Smooth muscle cell (in vitro differentiated cells): ENCODE results near the gene WDR91. TPM values are rescaled to one million over a fixed set of nuclear protein-coding genes. Genes with fewer than 3 reads are reported as not detected.

Experiments used
- DNase-seq: peaks from one replicate; lab custom pipeline; 2025; ENCODE audit not compliant: unreplicated experiment; lab: John Stamatoyannopoulos, UW
- H2AFZ ChIP-seq: fragments of 200-600 bp; sonication (generic); 2 replicates; pipeline ENCODE4 v1.6.0; 2016; ENCODE audit warnings: antibody characterized with exemption, low read depth, mild to moderate bottlenecking
- H3F3A ChIP-seq: fragments of 200-600 bp; sonication (generic); 2 replicates; pipeline ENCODE4 v1.6.0; 2017; ENCODE audit warnings: antibody characterized with exemption, low read depth
- H3K27ac ChIP-seq: fragments of 200-600 bp; sonication (generic); 2 replicates; pipeline ENCODE4 v1.5.1; 2016; ENCODE audit warnings: low read depth, mild to moderate bottlenecking
- H3K27me3 ChIP-seq: fragments of 200-600 bp; sonication (generic); 2 replicates; pipeline ENCODE4 v1.6.1; 2016; ENCODE audit warnings: low read depth, mild to moderate bottlenecking
- H3K36me3 ChIP-seq: fragments of 200-600 bp; sonication (generic); 2 replicates; pipeline ENCODE4 v1.5.1; 2016; ENCODE audit warnings: low read depth
- H3K4me1 ChIP-seq: fragments of 200-600 bp; sonication (generic); 2 replicates; pipeline ENCODE4 v1.5.1; 2016; ENCODE audit warnings: low read depth
- H3K4me2 ChIP-seq: fragments of 200-600 bp; sonication (generic); 2 replicates; pipeline ENCODE4 v1.6.0; 2016; ENCODE audit warnings: mild to moderate bottlenecking
- H3K4me3 ChIP-seq: fragments of 200-600 bp; sonication (generic); 2 replicates; pipeline ENCODE4 v1.5.1; 2016; ENCODE audit warnings: mild to moderate bottlenecking
- H3K79me2 ChIP-seq: fragments of 200-600 bp; sonication (generic); 2 replicates; pipeline ENCODE4 v1.6.0; 2016; ENCODE audit warnings: low read depth, mild to moderate bottlenecking
- H3K9ac ChIP-seq: fragments of 200-600 bp; sonication (generic); 2 replicates; pipeline ENCODE4 v1.6.0; 2016; ENCODE audit warnings: low read depth
- H3K9me3 ChIP-seq: fragments of 200-600 bp; sonication (generic); replicated peaks from 2 replicates; pipeline ENCODE4 v1.5.1; 2016; ENCODE audit warnings: low read depth
- H4K20me1 ChIP-seq: fragments of 200-600 bp; sonication (generic); 2 replicates; pipeline ENCODE4 v1.6.0; 2016; ENCODE audit warnings: low read depth
- CTCF ChIP-seq: fragments of 200-600 bp; sonication (generic); IDR thresholded peaks from 2 replicates; pipeline ENCODE4 v1.5.1; 2017; ENCODE audit warnings: borderline replicate concordance, mild to moderate bottlenecking, antibody characterized with exemption; ENCODE audit not compliant: insufficient read depth, poor library complexity, severe bottlenecking
- WGBS: methylation state at CpG from one replicate; pipeline ENCODE4 v1.1.7; 2016; ENCODE audit warnings: low lambda C conversion rate; 5-methylcytosine and 5-hydroxymethylcytosine counted together
- polyA plus RNA-seq: library from polyadenylated mRNA; unstranded; fragments of >200 nt; fragmentation: Nextera tagmentation; extraction: Ambion mirVana; gene quantifications from 2 replicates; pipeline ENCODE4 v1.2.1, GENCODE V29; 2016
- total RNA-seq: library from RNA; depleted of rRNA; stranded (reverse); fragments of >200 nt; gene quantifications from 2 replicates; pipeline ENCODE4 v1.2.3, GENCODE V29; 2014

WDR91 gene
- total RNA-seq = 6.6 and 16.7 TPM in 2 replicates
- 6.8 and 12.7 TPM in 2 replicates for polyA plus RNA-seq

- Histone ChIP-seq H4K20me1 (no peaks in the 10 kb centered on the region), H3K4me3 (peak within 1 kb of the TSS; percentile 93), H3F3A (no peaks in the 10 kb centered on the region), H3K36me3 (no peaks in the 10 kb centered on the region), H3K27me3 (no peaks in the 10 kb centered on the region), H3K9me3 (no peaks in the 10 kb centered on the region), H3K4me1 (no peaks in the 10 kb centered on the region), H3K4me2 (peak within 1 kb of the TSS; percentile 95), H3K9ac (peak within 1 kb of the TSS; percentile 88), H3K27ac (peak within 1 kb of the TSS; percentile 83), H3K79me2 (peaks cover 5% of the 10 kb centered on the region), H2AFZ (peak within 1 kb of the TSS; percentile 96)
- 1% methylated on average over 66 of the region's 82 CpGs for WGBS
- peak; percentile 91 for DNase-seq
- no peak for TF ChIP-seq CTCF
Observed at GRCh38 chr7:135211179-135211945, at the start of gene WDR91. Gene WDR91 (minus strand): TSS chr7:135211526. CDS start chr7:135211502, 24 bp downstream.

- WGBS = 43% methylated on average over 2 of the region's 2 CpGs
- no peak for DNase-seq
- H3K4me2 ChIP-seq = peak overlapping the region; percentile 7
Observed at GRCh38 chr7:135260470-135260869, 49.1 kb upstream of the WDR91 start.

GRCh38 chr7:135259702-135260101 is 48.4 kb upstream of the WDR91 start:
- 88% methylated on average over 6 of the region's 6 CpGs for WGBS
- H3K27me3 ChIP-seq = no peaks in the 10 kb centered on the region
- no peaks in the 10 kb centered on the region for H3K9me3 ChIP-seq
- H3F3A ChIP-seq = no peaks in the 10 kb centered on the region
- H3K4me2 ChIP-seq = no peak overlapping the region
- no peak overlapping the region for H3K27ac ChIP-seq
- H3K4me1 ChIP-seq = peaks cover 10% of the 10 kb centered on the region
- H3K9ac ChIP-seq = no peak overlapping the region
- H3K36me3 ChIP-seq = no peaks in the 10 kb centered on the region
- no peak for DNase-seq
- no peak overlapping the region for H3K4me3 ChIP-seq
- no peak for TF ChIP-seq CTCF
- H2AFZ ChIP-seq = no peak overlapping the region
- H4K20me1 ChIP-seq = no peaks in the 10 kb centered on the region
- no peaks in the 10 kb centered on the region for H3K79me2 ChIP-seq

More at GRCh38 chr7:135260470-135260869, 49.1 kb upstream of the WDR91 start:
- H3K27me3 ChIP-seq = no peaks in the 10 kb centered on the region
- H3K4me3 ChIP-seq = no peak overlapping the region
- no peaks in the 10 kb centered on the region for H4K20me1 ChIP-seq
- no peaks in the 10 kb centered on the region for H3K79me2 ChIP-seq
- H3K36me3 ChIP-seq = no peaks in the 10 kb centered on the region
- H3K27ac ChIP-seq = no peak overlapping the region
- peaks cover 10% of the 10 kb centered on the region for H3K4me1 ChIP-seq
- no peaks in the 10 kb centered on the region for H3K9me3 ChIP-seq
- TF ChIP-seq CTCF = no peak
- no peak overlapping the region for H3K9ac ChIP-seq
- H3F3A ChIP-seq = no peaks in the 10 kb centered on the region
- no peak overlapping the region for H2AFZ ChIP-seq
